T-helper 2 cell treated with Interferon-gamma antibody and Interleukin-4, amounts not matched to agents 5 μg/mL and 100 μg/mL, for 36 hours (primary cell): ENCODE results near the gene RCCD1.
A peak's percentile ranks its signal among the peaks of the same experiment; 100 is the strongest.

Experiments
- DNase-seq: peaks from one replicate; pipeline ENCODE4 v3.0.0; 2021; ENCODE audit warnings: low spot score
- H3K27ac Mint-ChIP-seq: one replicate; pipeline ENCODE4 v1.8.0; 2021; ENCODE audit warnings: mild to moderate bottlenecking, mixed read lengths
- H3K27me3 Mint-ChIP-seq: one replicate; pipeline ENCODE4 v1.8.0; 2021; ENCODE audit warnings: low read depth, mixed read lengths
- H3K36me3 Mint-ChIP-seq: one replicate; pipeline ENCODE4 v1.8.0; 2021; ENCODE audit warnings: low read depth, mixed read lengths
- H3K4me1 Mint-ChIP-seq: one replicate; pipeline ENCODE4 v1.8.0; 2021; ENCODE audit warnings: low read depth, mixed read lengths
- H3K4me3 Mint-ChIP-seq: one replicate; pipeline ENCODE4 v1.8.0; 2022; ENCODE audit warnings: mild to moderate bottlenecking, moderate library complexity, mixed read lengths
- H3K9me3 Mint-ChIP-seq: one replicate; pipeline ENCODE4 v1.8.0; 2021; ENCODE audit warnings: mixed read lengths

The RCCD1 gene

GRCh38 chr15:90942354-90943120, 12.1 kb upstream of the RCCD1 start:
- H3K27ac Mint-ChIP-seq: no peak overlapping the region

GRCh38 chr15:90945091-90945490, 9.6 kb upstream of the RCCD1 start:
- H3K27ac Mint-ChIP-seq: no peak overlapping the region
- H3K27me3 Mint-ChIP-seq: no peaks in the 10 kb centered on the region
- H3K4me3 Mint-ChIP-seq: no peak overlapping the region
- H3K4me1 Mint-ChIP-seq: no peaks in the 10 kb centered on the region
- DNase-seq: no peak
- H3K36me3 Mint-ChIP-seq: peaks cover 60% of the 10 kb centered on the region
- H3K9me3 Mint-ChIP-seq: no peaks in the 10 kb centered on the region

More at GRCh38 chr15:90942354-90943120, 12.1 kb upstream of the RCCD1 start:
- DNase-seq: no peak
- peaks cover 58% of the 10 kb centered on the region for H3K36me3 Mint-ChIP-seq
- H3K4me1 Mint-ChIP-seq: no peaks in the 10 kb centered on the region
- no peaks in the 10 kb centered on the region for H3K9me3 Mint-ChIP-seq
- H3K4me3 Mint-ChIP-seq: no peak overlapping the region
- no peaks in the 10 kb centered on the region for H3K27me3 Mint-ChIP-seq

GRCh38 chr15:90946538-90946937, 8.1 kb upstream of the RCCD1 start:
- Mint-ChIP-seq H3K4me1 (no peaks in the 10 kb centered on the region), H3K27ac (no peak overlapping the region), H3K27me3 (no peaks in the 10 kb centered on the region), H3K4me3 (no peak overlapping the region), H3K9me3 (no peaks in the 10 kb centered on the region), H3K36me3 (peaks cover 50% of the 10 kb centered on the region)
- no peak for DNase-seq

- Mint-ChIP-seq H3K9me3 (no peaks in the 10 kb centered on the region), H3K4me3 (no peak overlapping the region), H3K27ac (no peak overlapping the region), H3K27me3 (no peaks in the 10 kb centered on the region), H3K4me1 (no peaks in the 10 kb centered on the region), H3K36me3 (peaks cover 52% of the 10 kb centered on the region)
- DNase-seq: no peak
Observed at GRCh38 chr15:90946941-90947576, 7.6 kb upstream of the RCCD1 start.

GRCh38 chr15:90947577-90948357, 6.9 kb upstream of the RCCD1 start:
- H3K4me1 Mint-ChIP-seq: no peaks in the 10 kb centered on the region
- no peak overlapping the region for H3K27ac Mint-ChIP-seq
- DNase-seq: no peak
- H3K36me3 Mint-ChIP-seq: peaks cover 50% of the 10 kb centered on the region
- no peaks in the 10 kb centered on the region for H3K27me3 Mint-ChIP-seq
- no peaks in the 10 kb centered on the region for H3K9me3 Mint-ChIP-seq
- H3K4me3 Mint-ChIP-seq: no peak overlapping the region

GRCh38 chr15:90948506-90948905, 6.2 kb upstream of the RCCD1 start:
- Mint-ChIP-seq H3K9me3 (no peaks in the 10 kb centered on the region), H3K4me3 (no peak overlapping the region), H3K27ac (no peak overlapping the region), H3K36me3 (peaks cover 51% of the 10 kb centered on the region), H3K27me3 (no peaks in the 10 kb centered on the region), H3K4me1 (peaks cover under 1% of the 10 kb centered on the region)
- no peak for DNase-seq

GRCh38 chr15:90949979-90950675, 4.6 kb upstream of the RCCD1 start:
- Mint-ChIP-seq H3K9me3 (no peaks in the 10 kb centered on the region), H3K27ac (no peak overlapping the region), H3K36me3 (peaks cover 49% of the 10 kb centered on the region), H3K4me3 (no peak overlapping the region), H3K4me1 (peaks cover 2% of the 10 kb centered on the region), H3K27me3 (no peaks in the 10 kb centered on the region)
- no peak for DNase-seq

GRCh38 chr15:90950676-90951075, 4.0 kb upstream of the RCCD1 start:
- Mint-ChIP-seq H3K36me3 (peaks cover 50% of the 10 kb centered on the region), H3K27me3 (no peaks in the 10 kb centered on the region), H3K4me3 (no peak overlapping the region), H3K9me3 (no peaks in the 10 kb centered on the region), H3K27ac (no peak overlapping the region), H3K4me1 (peaks cover 2% of the 10 kb centered on the region)
- DNase-seq: no peak

- Mint-ChIP-seq H3K9me3 (no peaks in the 10 kb centered on the region), H3K4me1 (peaks cover 4% of the 10 kb centered on the region), H3K27me3 (no peaks in the 10 kb centered on the region), H3K27ac (peak overlapping the region; percentile 45), H3K4me3 (peak overlapping the region; percentile 22), H3K36me3 (peaks cover 47% of the 10 kb centered on the region)
- no peak for DNase-seq
Observed at GRCh38 chr15:90952901-90953677, 1.6 kb upstream of the RCCD1 start.

GRCh38 chr15:90953947-90954711, 555 bp upstream of the RCCD1 start:
- H3K36me3 Mint-ChIP-seq: peaks cover 41% of the 10 kb centered on the region
- H3K4me3 Mint-ChIP-seq: peak overlapping the region; percentile 90
- peak overlapping the region; percentile 97 for H3K27ac Mint-ChIP-seq
- no peak for DNase-seq
- H3K4me1 Mint-ChIP-seq: peaks cover 4% of the 10 kb centered on the region
- no peaks in the 10 kb centered on the region for H3K9me3 Mint-ChIP-seq
- no peaks in the 10 kb centered on the region for H3K27me3 Mint-ChIP-seq

- H3K9me3 Mint-ChIP-seq: no peaks in the 10 kb centered on the region
- peak overlapping the region; percentile 90 for H3K4me3 Mint-ChIP-seq
- no peaks in the 10 kb centered on the region for H3K27me3 Mint-ChIP-seq
- peaks cover 49% of the 10 kb centered on the region for H3K36me3 Mint-ChIP-seq
- DNase-seq: no peak
- H3K4me1 Mint-ChIP-seq: peaks cover 4% of the 10 kb centered on the region
- H3K27ac Mint-ChIP-seq: peak overlapping the region; percentile 97
Observed at GRCh38 chr15:90955624-90956273, 1.1 kb downstream of the RCCD1 start.

- peak; percentile 35 for DNase-seq
- H3K36me3 Mint-ChIP-seq: peaks cover 53% of the 10 kb centered on the region
- H3K27ac Mint-ChIP-seq: peak overlapping the region; percentile 88
- H3K27me3 Mint-ChIP-seq: no peaks in the 10 kb centered on the region
- H3K4me3 Mint-ChIP-seq: peak overlapping the region; percentile 90
- H3K4me1 Mint-ChIP-seq: peaks cover 8% of the 10 kb centered on the region
- H3K9me3 Mint-ChIP-seq: no peaks in the 10 kb centered on the region
Observed at GRCh38 chr15:90956274-90957030, 1.8 kb downstream of the RCCD1 start.
